Astrocyte (in vitro differentiated cells and primary cell): ENCODE measurements around the gene PHLPP2. TPM values are rescaled to one million over a fixed set of nuclear protein-coding genes. Genes with fewer than 3 reads are reported as not detected.

ENCODE experiments used
- DNase-seq: peaks from one replicate; pipeline ENCODE4 v3.0.0-alpha.2; 2010; ENCODE audit warnings: low read depth
- FAIRE-seq: peaks from 2 replicates; lab custom pipeline; 2011; peaks lifted over from hg19 to GRCh38; lab: Jason Lieb, UNC
- H2AFZ ChIP-seq: 2 replicates; pipeline ENCODE4 v1.6.0; 2012; ENCODE audit warnings: low read depth, low read length, inconsistent platforms
- H3K27ac ChIP-seq: 2 replicates; pipeline ENCODE4 v1.5.1; 2011; ENCODE audit warnings: low read depth, low read length, inconsistent platforms
- H3K27me3 ChIP-seq: 2 replicates; pipeline ENCODE4 v1.6.0; 2011; ENCODE audit warnings: low read length, inconsistent platforms; ENCODE audit not compliant: insufficient read depth
- H3K36me3 ChIP-seq: 2 replicates; pipeline ENCODE4 v1.5.1; 2011; ENCODE audit warnings: low read length, inconsistent platforms; ENCODE audit not compliant: insufficient read depth
- H3K4me1 ChIP-seq: 2 replicates; pipeline ENCODE4 v1.5.1; 2011; ENCODE audit warnings: low read length, inconsistent platforms; ENCODE audit not compliant: insufficient read depth
- H3K4me2 ChIP-seq: 2 replicates; pipeline ENCODE4 v1.6.0; 2012; ENCODE audit warnings: low read length, inconsistent platforms
- H3K4me3 ChIP-seq: 2 replicates; pipeline ENCODE4 v1.5.1; 2011; ENCODE audit warnings: low read depth, mild to moderate bottlenecking, low read length, inconsistent platforms; ENCODE audit not compliant: insufficient read depth
- H3K79me2 ChIP-seq: 2 replicates; pipeline ENCODE4 v1.6.0; 2012; ENCODE audit warnings: mild to moderate bottlenecking, low read length, inconsistent platforms; ENCODE audit not compliant: insufficient read depth
- H3K9ac ChIP-seq: 2 replicates; pipeline ENCODE4 v1.6.0; 2012; ENCODE audit warnings: mild to moderate bottlenecking, low read length, inconsistent platforms
- H3K9me3 ChIP-seq: 2 replicates; pipeline ENCODE4 v1.5.1; 2012; ENCODE audit warnings: low read depth, mild to moderate bottlenecking, low read length, inconsistent platforms; ENCODE audit not compliant: insufficient read depth
- H4K20me1 ChIP-seq: 2 replicates; pipeline ENCODE4 v1.6.0; 2012; ENCODE audit warnings: low read length, inconsistent platforms; ENCODE audit not compliant: insufficient read depth
- H3K27ac Mint-ChIP-seq: one replicate; pipeline ENCODE4 v1.8.0; 2021; ENCODE audit warnings: mild to moderate bottlenecking, mixed read lengths; ENCODE audit not compliant: unreplicated experiment
- H3K27me3 Mint-ChIP-seq: one replicate; pipeline ENCODE4 v1.8.0; 2021; ENCODE audit warnings: low read depth, mixed read lengths; ENCODE audit not compliant: unreplicated experiment
- H3K36me3 Mint-ChIP-seq: one replicate; pipeline ENCODE4 v1.8.0; 2021; ENCODE audit warnings: low read depth, mixed read lengths; ENCODE audit not compliant: unreplicated experiment
- H3K4me1 Mint-ChIP-seq: one replicate; pipeline ENCODE4 v1.8.0; 2021; ENCODE audit warnings: low read depth, mixed read lengths; ENCODE audit not compliant: unreplicated experiment
- H3K4me3 Mint-ChIP-seq: one replicate; pipeline ENCODE4 v1.8.0; 2021; ENCODE audit warnings: mild to moderate bottlenecking, moderate library complexity, mixed read lengths; ENCODE audit not compliant: unreplicated experiment
- H3K9me3 Mint-ChIP-seq: one replicate; pipeline ENCODE4 v1.8.0; 2021; ENCODE audit warnings: mild to moderate bottlenecking, mixed read lengths; ENCODE audit not compliant: unreplicated experiment
- EZH2 ChIP-seq: IDR thresholded peaks from 2 replicates; pipeline ENCODE4 v1.6.1; 2012; ENCODE audit warnings: mild to moderate bottlenecking, low read length, inconsistent platforms; ENCODE audit not compliant: insufficient read depth
- total RNA-seq: library from RNA; stranded (reverse); gene quantifications from 2 replicates; pipeline ENCODE4 v1.2.1, GENCODE V29; 2021
- TF ChIP-seq, protein P1 (sequence below): IDR thresholded peaks from 2 replicates; pipeline ENCODE4 v1.5.1; 2011; ENCODE audit warnings: low read depth, mild to moderate bottlenecking, inconsistent platforms, low read length, moderate library complexity; ENCODE audit not compliant: insufficient read depth

PHLPP2 gene
- total RNA-seq, 1 donor from 2014 or later = 5.4 TPM

DNA sequence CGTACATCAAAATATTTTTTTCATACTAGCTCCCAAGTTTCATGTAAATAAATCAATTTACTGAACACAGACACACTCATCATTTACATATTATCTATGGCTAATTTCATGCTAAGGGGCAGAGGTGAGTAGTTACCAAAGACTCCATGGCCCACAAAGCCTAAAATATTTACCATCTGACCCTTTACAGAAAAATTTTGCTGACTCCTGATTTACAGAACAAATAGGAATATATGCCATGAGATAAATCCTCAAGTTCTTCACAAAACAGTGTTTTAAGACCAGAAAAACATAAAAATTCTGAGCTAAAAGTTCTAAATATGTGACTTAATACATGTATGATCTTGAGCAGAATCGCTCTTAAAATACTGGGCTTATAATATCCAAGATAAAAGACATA, 36.6 kb upstream of the PHLPP2 start:
- Mint-ChIP-seq H3K4me1 (peaks cover 6% of the 10 kb centered on the region), H3K36me3 (peaks cover 4% of the 10 kb centered on the region), H3K27ac (no peak overlapping the region), H3K4me3 (no peak overlapping the region), H3K9me3 (no peaks in the 10 kb centered on the region), H3K27me3 (no peaks in the 10 kb centered on the region)
- H3K4me1 ChIP-seq = peaks cover 6% of the 10 kb centered on the region
- no peaks in the 10 kb centered on the region for H3K27me3 ChIP-seq
- H3K4me2 ChIP-seq = no peak overlapping the region
- no peak for DNase-seq
- FAIRE-seq = no peak
- H3K36me3 ChIP-seq = peaks cover 32% of the 10 kb centered on the region
- no peak overlapping the region for H3K9ac ChIP-seq
- H3K27ac ChIP-seq = no peak overlapping the region
- H4K20me1 ChIP-seq = peaks cover 12% of the 10 kb centered on the region
- peaks cover 3% of the 10 kb centered on the region for H3K79me2 ChIP-seq
- no peak for TF ChIP-seq EZH2
- TF ChIP-seq, protein P1, sequence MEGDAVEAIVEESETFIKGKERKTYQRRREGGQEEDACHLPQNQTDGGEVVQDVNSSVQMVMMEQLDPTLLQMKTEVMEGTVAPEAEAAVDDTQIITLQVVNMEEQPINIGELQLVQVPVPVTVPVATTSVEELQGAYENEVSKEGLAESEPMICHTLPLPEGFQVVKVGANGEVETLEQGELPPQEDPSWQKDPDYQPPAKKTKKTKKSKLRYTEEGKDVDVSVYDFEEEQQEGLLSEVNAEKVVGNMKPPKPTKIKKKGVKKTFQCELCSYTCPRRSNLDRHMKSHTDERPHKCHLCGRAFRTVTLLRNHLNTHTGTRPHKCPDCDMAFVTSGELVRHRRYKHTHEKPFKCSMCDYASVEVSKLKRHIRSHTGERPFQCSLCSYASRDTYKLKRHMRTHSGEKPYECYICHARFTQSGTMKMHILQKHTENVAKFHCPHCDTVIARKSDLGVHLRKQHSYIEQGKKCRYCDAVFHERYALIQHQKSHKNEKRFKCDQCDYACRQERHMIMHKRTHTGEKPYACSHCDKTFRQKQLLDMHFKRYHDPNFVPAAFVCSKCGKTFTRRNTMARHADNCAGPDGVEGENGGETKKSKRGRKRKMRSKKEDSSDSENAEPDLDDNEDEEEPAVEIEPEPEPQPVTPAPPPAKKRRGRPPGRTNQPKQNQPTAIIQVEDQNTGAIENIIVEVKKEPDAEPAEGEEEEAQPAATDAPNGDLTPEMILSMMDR = no peak
- H3K9me3 ChIP-seq = no peaks in the 10 kb centered on the region
- no peak overlapping the region for H3K4me3 ChIP-seq
- no peak overlapping the region for H2AFZ ChIP-seq

DNA sequence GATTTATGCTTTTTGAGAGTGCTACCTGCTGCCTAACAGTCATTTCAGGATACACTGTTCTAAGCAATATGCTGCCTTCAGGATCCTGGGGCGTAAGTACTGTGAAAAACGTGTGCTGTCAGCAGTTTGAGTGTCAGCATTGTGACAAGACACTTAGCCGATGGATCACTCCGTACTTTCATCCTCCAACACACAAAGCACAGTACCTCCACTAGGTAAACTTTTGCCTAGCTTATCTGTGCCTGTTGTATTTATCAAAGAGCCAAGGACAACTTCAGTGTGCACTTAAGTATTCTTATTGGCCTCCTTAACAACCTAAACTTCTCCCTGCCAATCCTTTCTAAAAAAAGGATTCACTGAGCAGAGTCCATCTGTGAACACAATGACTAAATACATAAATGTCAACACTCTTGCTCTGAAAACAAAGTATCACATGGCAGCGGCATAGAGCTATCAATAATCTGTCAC, 33.8 kb upstream of the PHLPP2 start:
- H3K4me2 ChIP-seq = no peak overlapping the region
- H3K27me3 ChIP-seq = no peaks in the 10 kb centered on the region
- H3K36me3 ChIP-seq = peaks cover 47% of the 10 kb centered on the region
- no peak overlapping the region for H2AFZ ChIP-seq
- TF ChIP-seq, protein P1 = no peak
- no peak for TF ChIP-seq EZH2
- no peak overlapping the region for H3K27ac ChIP-seq
- Mint-ChIP-seq H3K36me3 (peaks cover 11% of the 10 kb centered on the region), H3K4me3 (no peak overlapping the region), H3K27me3 (no peaks in the 10 kb centered on the region), H3K4me1 (peaks cover 6% of the 10 kb centered on the region), H3K27ac (no peak overlapping the region), H3K9me3 (no peaks in the 10 kb centered on the region)
- peaks cover 6% of the 10 kb centered on the region for H3K4me1 ChIP-seq
- H3K9me3 ChIP-seq = no peaks in the 10 kb centered on the region
- H4K20me1 ChIP-seq = peaks cover 17% of the 10 kb centered on the region
- no peak for FAIRE-seq
- H3K4me3 ChIP-seq = no peak overlapping the region
- H3K79me2 ChIP-seq = no peaks in the 10 kb centered on the region
- H3K9ac ChIP-seq = no peak overlapping the region
- DNase-seq = no peak

DNA sequence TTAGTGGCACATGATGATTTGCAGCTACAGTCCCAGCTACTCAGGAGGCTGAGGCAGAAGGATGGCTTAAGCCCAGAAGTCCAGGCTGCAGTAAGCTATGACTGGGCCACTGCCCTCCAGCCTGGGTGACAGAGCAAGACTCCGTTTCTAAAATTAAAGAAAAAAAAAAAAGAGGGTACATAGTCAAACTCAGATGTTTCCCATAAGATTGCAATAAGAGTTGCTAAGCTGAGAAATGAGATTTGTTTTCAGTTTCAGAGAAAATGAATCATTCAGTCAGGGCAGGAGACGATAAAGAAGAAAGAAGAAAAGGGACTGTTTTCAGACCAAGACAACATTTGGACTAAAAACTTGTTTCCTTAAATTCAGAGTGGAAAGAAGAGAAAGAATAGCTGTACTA, 30.2 kb upstream of the PHLPP2 start:
- H3K27me3 Mint-ChIP-seq = no peaks in the 10 kb centered on the region
- Histone ChIP-seq H3K4me1 (no peaks in the 10 kb centered on the region), H3K79me2 (no peaks in the 10 kb centered on the region), H3K27me3 (no peaks in the 10 kb centered on the region), H3K4me2 (no peak overlapping the region), H3K27ac (no peak overlapping the region), H3K9ac (no peak overlapping the region), H3K36me3 (peaks cover 46% of the 10 kb centered on the region), H3K4me3 (no peak overlapping the region), H4K20me1 (peaks cover 11% of the 10 kb centered on the region), H2AFZ (no peak overlapping the region), H3K9me3 (no peaks in the 10 kb centered on the region)
- no peak for DNase-seq
- TF ChIP-seq, protein P1 = no peak
- TF ChIP-seq EZH2 = no peak
- no peak for FAIRE-seq
- H3K36me3 Mint-ChIP-seq = peaks cover 8% of the 10 kb centered on the region
- no peaks in the 10 kb centered on the region for H3K9me3 Mint-ChIP-seq
- H3K4me1 Mint-ChIP-seq = no peaks in the 10 kb centered on the region
- H3K4me3 Mint-ChIP-seq = no peak overlapping the region
- H3K27ac Mint-ChIP-seq = no peak overlapping the region
